Adrenal gland (tissue), 5 donors: ENCODE results near the gene SVIL.
A peak's percentile ranks its signal among the peaks of the same experiment; 100 is the strongest.

Experiments
- POLR2A ChIP-seq, 2 donors: fragments of 450-650 bp; IDR thresholded peaks; one replicate each; pipeline ENCODE4 v1.6.1; 2017; ENCODE audit warnings: antibody characterized with exemption in 2 of 2, mild to moderate bottlenecking in 2 of 2, moderate library complexity in 1 of 2
- TF ChIP-seq, protein P1 (sequence below), 6 experiments: fragments of 450-650 bp in 4 of 6; fragments of 200-600 bp in 2 of 6; sonication (generic) in 1 of 6; IDR thresholded peaks; 1 replicate in 5 of 6; 2 replicates in 1 of 6; pipeline versions ENCODE4 v1.5.1 to v1.8.0; 2016 to 2021; ENCODE audit warnings: antibody characterized with exemption in 6 of 6, mild to moderate bottlenecking in 2 of 6, moderate library complexity in 1 of 6
- donor health status: DM: no; HTN: no; CAD: no.

- TF ChIP-seq, protein P1, sequence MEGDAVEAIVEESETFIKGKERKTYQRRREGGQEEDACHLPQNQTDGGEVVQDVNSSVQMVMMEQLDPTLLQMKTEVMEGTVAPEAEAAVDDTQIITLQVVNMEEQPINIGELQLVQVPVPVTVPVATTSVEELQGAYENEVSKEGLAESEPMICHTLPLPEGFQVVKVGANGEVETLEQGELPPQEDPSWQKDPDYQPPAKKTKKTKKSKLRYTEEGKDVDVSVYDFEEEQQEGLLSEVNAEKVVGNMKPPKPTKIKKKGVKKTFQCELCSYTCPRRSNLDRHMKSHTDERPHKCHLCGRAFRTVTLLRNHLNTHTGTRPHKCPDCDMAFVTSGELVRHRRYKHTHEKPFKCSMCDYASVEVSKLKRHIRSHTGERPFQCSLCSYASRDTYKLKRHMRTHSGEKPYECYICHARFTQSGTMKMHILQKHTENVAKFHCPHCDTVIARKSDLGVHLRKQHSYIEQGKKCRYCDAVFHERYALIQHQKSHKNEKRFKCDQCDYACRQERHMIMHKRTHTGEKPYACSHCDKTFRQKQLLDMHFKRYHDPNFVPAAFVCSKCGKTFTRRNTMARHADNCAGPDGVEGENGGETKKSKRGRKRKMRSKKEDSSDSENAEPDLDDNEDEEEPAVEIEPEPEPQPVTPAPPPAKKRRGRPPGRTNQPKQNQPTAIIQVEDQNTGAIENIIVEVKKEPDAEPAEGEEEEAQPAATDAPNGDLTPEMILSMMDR (IDR thresholded peaks at IDR 0.05): peak in 3 of 6 experiments; percentile 13 to 16 (median 15)
- no peak for TF ChIP-seq POLR2A (IDR thresholded peaks at IDR 0.05)
These were observed 164.4 kb downstream of the SVIL start for GRCh38 chr10:29470355-29470705.
